Vagina (tissue), 2 donors: ENCODE data around the gene INTS14. TPM values are rescaled to one million over a fixed set of nuclear protein-coding genes. Genes with fewer than 3 reads are reported as not detected.

Experiments
- DNase-seq, 2 donors: peaks; one replicate each; pipeline ENCODE4 v3.0.0-alpha.2; 2017; ENCODE audit errors: extremely low spot score in 2 of 2
- H3K27ac ChIP-seq: fragments of 200-600 bp; sonication (generic); one replicate; pipeline ENCODE4 v1.5.1; 2019
- H3K27me3 ChIP-seq: fragments of 200-600 bp; sonication (generic); one replicate; pipeline ENCODE4 v1.5.1; 2019
- H3K36me3 ChIP-seq, 2 donors: fragments of 200-600 bp; sonication (generic); one replicate each; pipeline ENCODE4 v1.5.1; 2017 to 2019
- H3K4me1 ChIP-seq: fragments of 200-600 bp; sonication (generic); one replicate; pipeline ENCODE4 v1.5.1; 2019
- H3K4me3 ChIP-seq, 2 donors: fragments of 200-600 bp; sonication (generic); 1 replicate in 1 of 2; 2 replicates in 1 of 2; pipeline ENCODE4 v1.5.1; 2016 to 2019
- H3K9me3 ChIP-seq: fragments of 200-600 bp; sonication (generic); one replicate; pipeline ENCODE4 v1.5.1; 2019
- CTCF ChIP-seq, 3 experiments: fragments of 450-650 bp in 2 of 3; fragments of 200-600 bp in 1 of 3; sonication (generic) in 1 of 3; IDR thresholded peaks; one replicate each; pipeline ENCODE4 v1.5.1; 2017 to 2019; ENCODE audit warnings: antibody characterized with exemption in 3 of 3, mild to moderate bottlenecking in 2 of 3, moderate library complexity in 2 of 3
- POLR2A ChIP-seq, 2 donors: fragments of 450-650 bp; IDR thresholded peaks; one replicate each; pipeline ENCODE4 v1.6.1; 2017; ENCODE audit warnings: antibody characterized with exemption in 2 of 2, mild to moderate bottlenecking in 2 of 2, moderate library complexity in 2 of 2
- POLR2AphosphoS5 ChIP-seq, 2 donors: sonication (generic); formaldehyde crosslinking; IDR thresholded peaks; one replicate each; pipeline ENCODE4 v1.9.0; 2017; ENCODE audit warnings: antibody characterized with exemption in 2 of 2, mild to moderate bottlenecking in 2 of 2, low read depth in 1 of 2; ENCODE audit not compliant: insufficient read depth in 1 of 2
- intact Hi-C: fragments of 100-400 bp; cut with DNase I; formaldehyde crosslinking; loops from one replicate; pipeline ENCODE4 v1.15.1; 2023
- total RNA-seq: library from RNA; depleted of rRNA; stranded (reverse); fragments of >200 nt; gene quantifications from one replicate; pipeline ENCODE4 v1.2.3, GENCODE V29; 2016

Gene INTS14
- total RNA-seq, 1 donor from 2014 or later: 28.0 TPM

- Histone ChIP-seq H3K4me3 (no peak overlapping the region), H3K4me1 (no peaks in the 10 kb centered on the region), H3K27ac (no peak overlapping the region), H3K36me3 (peaks cover 0 to 53% of the 10 kb centered on the region in 2 donors), H3K27me3 (no peaks in the 10 kb centered on the region), H3K9me3 (no peaks in the 10 kb centered on the region)
- TF ChIP-seq CTCF (IDR thresholded peaks at IDR 0.05) (no peak), POLR2AphosphoS5 (IDR thresholded peaks at IDR 0.05; ENCODE audit: insufficient read depth in 1 of 2, low read depth in 1 of 2) (no peak), POLR2A (IDR thresholded peaks at IDR 0.05) (no peak)
- no peak for DNase-seq
- intact Hi-C loops: no loop called here
Measured at GRCh38 chr15:65603134-65603533, 7.8 kb downstream of the INTS14 start.

- Histone ChIP-seq H3K9me3 (no peaks in the 10 kb centered on the region), H3K27me3 (no peaks in the 10 kb centered on the region), H3K36me3 (peaks cover 0 to 71% of the 10 kb centered on the region in 2 donors), H3K4me3 (no peak overlapping the region), H3K4me1 (no peaks in the 10 kb centered on the region), H3K27ac (no peak overlapping the region)
- TF ChIP-seq POLR2AphosphoS5 (IDR thresholded peaks at IDR 0.05; ENCODE audit: insufficient read depth in 1 of 2, low read depth in 1 of 2) (no peak), POLR2A (IDR thresholded peaks at IDR 0.05) (no peak), CTCF (IDR thresholded peaks at IDR 0.05) (no peak)
- intact Hi-C loops: no loop called here
- no peak for DNase-seq
Measured at GRCh38 chr15:65599677-65600076, 11.3 kb downstream of the INTS14 start.

DNA sequence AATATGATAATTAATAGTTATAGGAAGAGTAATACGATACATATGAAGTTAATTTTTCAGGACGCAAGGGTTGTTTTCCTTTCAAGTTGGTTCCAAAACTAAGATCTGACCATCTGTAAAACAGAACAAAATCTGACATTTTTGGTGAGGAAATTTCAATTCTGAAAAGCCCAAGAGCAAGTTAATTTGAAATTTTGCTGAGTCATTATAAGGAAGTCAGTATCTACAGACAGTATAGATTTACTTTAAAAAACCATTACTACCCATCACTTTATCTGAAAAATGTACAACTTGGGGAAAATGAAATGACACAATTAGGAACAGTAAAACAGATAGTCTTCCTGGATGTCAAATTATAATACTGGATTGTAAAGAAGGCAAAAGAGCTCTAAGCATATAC lies 12.5 kb downstream of the INTS14 start:
- Histone ChIP-seq H3K36me3 (peaks cover 0 to 66% of the 10 kb centered on the region in 2 donors), H3K27ac (no peak overlapping the region), H3K4me3 (no peak overlapping the region), H3K9me3 (no peaks in the 10 kb centered on the region), H3K4me1 (no peaks in the 10 kb centered on the region), H3K27me3 (no peaks in the 10 kb centered on the region)
- intact Hi-C loops: no loop called here
- DNase-seq: no peak
- TF ChIP-seq POLR2AphosphoS5 (IDR thresholded peaks at IDR 0.05; ENCODE audit: insufficient read depth in 1 of 2, low read depth in 1 of 2): no peak
- TF ChIP-seq POLR2A (IDR thresholded peaks at IDR 0.05): no peak
- TF ChIP-seq CTCF (IDR thresholded peaks at IDR 0.05): no peak

- DNase-seq: no peak
- Histone ChIP-seq H3K4me1 (no peaks in the 10 kb centered on the region), H3K27me3 (no peaks in the 10 kb centered on the region), H3K9me3 (no peaks in the 10 kb centered on the region), H3K4me3 (no peak overlapping the region), H3K36me3 (peaks cover 0 to 73% of the 10 kb centered on the region in 2 donors), H3K27ac (no peak overlapping the region)
- intact Hi-C loops: no loop called here
- TF ChIP-seq POLR2AphosphoS5 (IDR thresholded peaks at IDR 0.05; ENCODE audit: insufficient read depth in 1 of 2, low read depth in 1 of 2): no peak
- TF ChIP-seq CTCF (IDR thresholded peaks at IDR 0.05): no peak
- no peak for TF ChIP-seq POLR2A (IDR thresholded peaks at IDR 0.05)
Measured at GRCh38 chr15:65595960-65596359, 15.0 kb downstream of the INTS14 start.

DNA sequence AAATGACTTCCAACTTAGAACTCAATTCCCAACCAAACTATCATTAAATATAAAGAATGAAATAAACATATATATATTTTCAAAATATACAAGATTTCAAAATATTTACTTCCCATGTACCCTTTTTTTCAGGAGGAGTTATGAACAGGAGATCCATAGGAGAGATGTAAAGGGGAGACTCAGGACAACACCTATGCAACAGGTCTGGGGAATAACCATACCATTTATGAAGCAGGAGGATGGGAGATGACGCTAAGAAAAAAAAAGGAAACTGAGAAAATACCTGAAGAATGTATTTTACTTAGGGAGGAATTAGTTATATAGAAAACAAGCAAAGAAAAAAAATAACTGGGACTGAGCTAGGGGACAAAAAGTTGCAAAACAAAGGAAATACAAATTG lies 23.8 kb downstream of the INTS14 start:
- Histone ChIP-seq H3K27ac (no peak overlapping the region), H3K36me3 (peaks cover 0 to 66% of the 10 kb centered on the region in 2 donors), H3K9me3 (no peaks in the 10 kb centered on the region), H3K4me3 (no peak overlapping the region), H3K27me3 (no peaks in the 10 kb centered on the region), H3K4me1 (peaks cover 5% of the 10 kb centered on the region)
- TF ChIP-seq CTCF (IDR thresholded peaks at IDR 0.05) (no peak), POLR2A (IDR thresholded peaks at IDR 0.05) (no peak), POLR2AphosphoS5 (IDR thresholded peaks at IDR 0.05; ENCODE audit: insufficient read depth in 1 of 2, low read depth in 1 of 2) (no peak)
- DNase-seq: no peak
- intact Hi-C loops: no loop called here
